ENCODE results near the gene LAMC3.

DNA sequence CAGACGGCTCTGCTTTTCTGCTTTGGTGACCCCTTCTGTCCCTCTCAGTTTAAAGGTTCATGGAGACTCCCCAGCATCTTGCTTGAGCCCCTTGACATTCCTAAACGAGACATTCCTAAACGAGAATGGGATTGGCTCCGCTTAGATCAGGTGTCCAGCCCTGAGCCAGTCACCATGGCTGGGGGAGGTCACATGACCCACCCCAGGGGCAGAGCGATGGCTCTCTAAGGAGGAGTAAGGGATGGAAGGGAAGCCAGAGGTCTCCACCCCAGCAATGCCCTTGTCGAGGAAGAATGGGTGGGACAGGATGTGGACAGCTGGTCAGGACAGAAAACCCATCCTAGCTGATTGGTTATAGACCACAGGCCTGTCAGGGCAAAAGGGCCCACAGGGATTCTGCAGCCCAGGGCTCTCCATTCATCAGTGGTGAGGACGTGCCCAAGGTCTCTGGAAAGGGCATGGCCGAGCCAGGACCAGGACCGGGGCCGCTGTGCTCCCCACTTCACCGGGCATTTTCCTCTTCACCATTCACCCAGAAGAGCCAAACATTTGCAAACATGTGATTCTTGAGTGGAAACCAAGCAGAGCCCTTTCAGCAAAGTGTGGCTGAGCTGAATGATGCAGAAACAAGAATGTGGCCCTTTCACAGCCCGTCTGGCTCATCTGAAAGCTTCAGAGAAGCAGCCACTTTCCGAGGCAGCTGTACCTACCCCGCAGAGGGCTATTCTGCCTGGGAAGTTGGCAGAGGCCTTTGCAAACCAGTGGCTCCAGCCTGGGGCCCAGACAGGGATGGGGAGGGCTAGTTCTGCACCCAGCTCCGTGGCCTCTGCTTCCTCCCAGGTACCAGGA lies 67.6 kb downstream of the LAMC3 start:
- TF ChIP-seq, protein P1, sequence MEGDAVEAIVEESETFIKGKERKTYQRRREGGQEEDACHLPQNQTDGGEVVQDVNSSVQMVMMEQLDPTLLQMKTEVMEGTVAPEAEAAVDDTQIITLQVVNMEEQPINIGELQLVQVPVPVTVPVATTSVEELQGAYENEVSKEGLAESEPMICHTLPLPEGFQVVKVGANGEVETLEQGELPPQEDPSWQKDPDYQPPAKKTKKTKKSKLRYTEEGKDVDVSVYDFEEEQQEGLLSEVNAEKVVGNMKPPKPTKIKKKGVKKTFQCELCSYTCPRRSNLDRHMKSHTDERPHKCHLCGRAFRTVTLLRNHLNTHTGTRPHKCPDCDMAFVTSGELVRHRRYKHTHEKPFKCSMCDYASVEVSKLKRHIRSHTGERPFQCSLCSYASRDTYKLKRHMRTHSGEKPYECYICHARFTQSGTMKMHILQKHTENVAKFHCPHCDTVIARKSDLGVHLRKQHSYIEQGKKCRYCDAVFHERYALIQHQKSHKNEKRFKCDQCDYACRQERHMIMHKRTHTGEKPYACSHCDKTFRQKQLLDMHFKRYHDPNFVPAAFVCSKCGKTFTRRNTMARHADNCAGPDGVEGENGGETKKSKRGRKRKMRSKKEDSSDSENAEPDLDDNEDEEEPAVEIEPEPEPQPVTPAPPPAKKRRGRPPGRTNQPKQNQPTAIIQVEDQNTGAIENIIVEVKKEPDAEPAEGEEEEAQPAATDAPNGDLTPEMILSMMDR (IDR thresholded peaks at IDR 0.05; ENCODE audit: insufficient read depth, low read depth, low read length): no peak
- no peak for TF ChIP-seq EZH2 (IDR thresholded peaks at IDR 0.05; ENCODE audit: insufficient read depth, low read length)

Data from astrocyte (in vitro differentiated cells and primary cell).